ENCODE results near the gene FANCG.

The FANCG gene

DNA sequence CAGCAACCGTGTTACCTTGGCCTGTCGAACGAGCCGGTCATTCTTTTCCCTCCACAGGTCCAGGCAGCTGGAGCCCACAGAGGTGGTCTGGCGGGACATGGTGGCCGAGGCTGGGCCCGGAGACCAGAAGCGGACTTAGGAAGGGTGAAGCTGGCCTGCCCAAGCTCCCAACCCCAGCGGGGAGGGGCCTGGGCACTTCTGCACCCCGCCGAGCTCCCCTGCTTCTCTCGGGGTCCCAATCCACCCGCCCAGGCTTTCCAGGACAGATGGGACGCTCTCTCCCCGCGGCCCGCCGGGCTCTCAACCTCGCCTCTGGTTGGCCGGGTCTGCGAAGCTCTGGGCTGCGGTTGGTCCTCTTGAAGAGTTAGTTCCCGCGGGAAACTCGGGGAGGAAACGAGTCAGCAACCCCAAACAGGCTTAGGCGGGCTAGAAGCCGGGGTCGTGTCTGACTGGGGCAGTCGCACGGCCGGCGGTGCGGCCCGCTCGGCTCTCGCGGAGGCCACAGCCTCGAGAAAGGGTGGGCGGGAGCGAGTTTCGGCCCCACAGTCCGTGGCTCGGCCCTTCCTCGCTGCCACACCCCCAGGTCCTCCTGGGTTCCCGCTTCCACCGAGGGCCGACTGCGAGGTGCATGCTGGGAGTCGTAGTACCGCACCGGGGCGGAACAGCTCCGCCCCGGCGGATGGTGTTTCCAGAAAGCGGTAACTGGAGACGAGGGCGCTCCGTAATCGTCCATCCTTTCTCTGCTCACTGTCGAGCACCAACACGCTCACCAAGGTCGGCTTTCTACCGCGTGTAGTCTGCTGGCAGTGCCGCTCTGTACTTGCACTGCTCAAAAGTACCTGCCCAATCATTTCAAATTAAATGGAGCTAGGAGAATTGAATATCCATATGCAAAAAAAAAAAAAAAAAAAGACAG lies at the start of gene FANCG:
Gene FANCG (minus strand): TSS at position 517 of the 916 bp plus-strand sequence. CDS start 418 bp downstream, at position 99.
- peak; percentile 66 for DNase-seq (ENCODE audit: low read depth)

DNA sequence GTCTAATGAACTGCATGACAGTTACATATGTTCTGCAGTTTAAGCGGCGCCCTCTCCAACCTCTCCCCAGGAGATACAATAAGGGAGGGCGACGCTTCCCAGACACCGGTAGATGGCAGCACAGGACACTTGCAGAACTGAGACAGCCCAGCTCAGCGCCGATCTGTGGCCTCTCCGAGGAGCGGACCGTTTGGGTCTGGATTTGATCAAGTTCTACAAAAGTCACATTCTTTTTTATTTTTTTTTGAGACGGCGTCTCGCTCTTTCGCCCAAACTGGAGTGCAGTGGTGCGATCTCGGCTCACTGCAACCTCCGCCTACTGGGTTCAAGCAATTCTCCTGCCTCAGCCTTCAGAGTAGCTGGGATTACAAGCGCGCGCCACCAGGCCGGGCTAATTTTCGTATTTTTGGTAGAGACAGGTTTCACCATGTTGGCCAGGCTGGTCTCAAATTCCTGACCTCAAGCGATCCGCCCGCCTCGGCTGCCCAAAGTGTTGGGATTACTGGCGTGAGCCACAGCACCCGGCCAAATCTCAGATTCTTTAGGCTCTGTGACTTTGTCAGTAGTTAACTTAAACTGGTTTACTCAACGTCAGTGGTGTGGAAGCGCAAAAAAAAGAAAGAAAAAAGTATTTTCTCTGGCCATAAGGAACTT lies 37.3 kb upstream of the FANCG start:
- DNase-seq (ENCODE audit: low read depth): peak; percentile 85

DNA sequence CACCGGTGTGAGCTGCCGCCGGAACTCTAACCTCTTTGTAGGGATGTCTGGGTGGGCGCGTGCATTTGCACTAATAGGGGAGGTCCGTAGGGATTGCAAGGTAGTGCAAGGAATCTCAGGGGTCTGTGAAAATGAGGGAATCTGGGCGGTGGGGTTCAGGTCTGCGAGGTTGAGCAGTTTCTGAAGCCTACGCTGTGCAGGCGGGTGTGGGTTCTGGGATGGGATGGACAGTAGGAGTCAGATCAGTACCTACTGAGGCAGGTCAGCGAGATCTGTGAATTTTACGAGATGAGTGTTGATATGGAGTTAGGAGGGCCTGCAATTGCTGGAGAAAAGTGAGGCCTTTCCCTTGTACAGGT lies 36.8 kb upstream of the FANCG start:
- DNase-seq (ENCODE audit: low read depth): no peak

DNA sequence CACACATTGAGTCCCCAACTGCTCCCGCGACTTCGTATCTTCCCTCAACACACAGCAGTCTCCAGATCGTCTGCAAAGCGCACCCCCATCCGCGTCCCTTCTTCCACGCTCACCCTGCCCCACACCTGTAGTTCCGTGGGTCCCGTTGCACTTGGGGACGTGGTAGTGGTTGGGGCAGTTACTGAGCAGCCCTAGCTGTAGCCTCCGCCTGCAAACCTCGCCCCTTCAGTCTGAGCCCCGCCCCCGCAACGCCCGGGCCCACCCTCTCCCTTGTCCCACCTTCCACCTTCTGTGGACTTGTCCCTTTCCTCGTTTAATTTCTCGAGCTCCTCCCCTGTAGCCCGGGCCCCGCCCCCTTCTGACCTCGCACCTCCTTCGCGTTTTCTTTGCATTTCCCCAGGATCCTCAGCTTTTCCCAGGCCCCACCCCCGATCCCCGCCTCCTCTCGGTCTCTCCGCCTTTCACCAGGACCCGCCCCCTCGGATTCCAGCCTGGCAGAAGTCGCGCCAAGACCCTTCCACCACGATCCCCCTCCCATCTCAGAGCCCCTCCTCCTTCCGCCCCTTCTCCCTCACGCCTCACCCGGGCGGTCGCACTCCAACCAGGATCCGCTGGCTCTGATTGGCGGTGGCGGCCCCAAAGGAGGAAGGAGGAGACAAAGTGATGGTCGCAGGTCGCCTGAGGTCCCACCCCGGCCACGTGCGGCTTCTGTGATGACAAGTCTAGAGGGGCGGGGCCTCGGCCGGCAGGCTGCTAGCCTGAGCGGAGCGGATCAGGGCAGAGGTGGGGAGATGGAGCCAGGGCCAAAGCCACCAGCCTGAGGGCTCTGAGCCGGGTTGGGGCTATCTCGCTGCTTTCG lies 36.2 kb upstream of the FANCG start, which contains the start of gene ATOSB:
Gene ATOSB (minus strand): TSS at position 183 of the 859 bp plus-strand sequence. CDS start 7,588 bp downstream, outside the sequence.
- DNase-seq (ENCODE audit: low read depth): peak; percentile 84

DNA sequence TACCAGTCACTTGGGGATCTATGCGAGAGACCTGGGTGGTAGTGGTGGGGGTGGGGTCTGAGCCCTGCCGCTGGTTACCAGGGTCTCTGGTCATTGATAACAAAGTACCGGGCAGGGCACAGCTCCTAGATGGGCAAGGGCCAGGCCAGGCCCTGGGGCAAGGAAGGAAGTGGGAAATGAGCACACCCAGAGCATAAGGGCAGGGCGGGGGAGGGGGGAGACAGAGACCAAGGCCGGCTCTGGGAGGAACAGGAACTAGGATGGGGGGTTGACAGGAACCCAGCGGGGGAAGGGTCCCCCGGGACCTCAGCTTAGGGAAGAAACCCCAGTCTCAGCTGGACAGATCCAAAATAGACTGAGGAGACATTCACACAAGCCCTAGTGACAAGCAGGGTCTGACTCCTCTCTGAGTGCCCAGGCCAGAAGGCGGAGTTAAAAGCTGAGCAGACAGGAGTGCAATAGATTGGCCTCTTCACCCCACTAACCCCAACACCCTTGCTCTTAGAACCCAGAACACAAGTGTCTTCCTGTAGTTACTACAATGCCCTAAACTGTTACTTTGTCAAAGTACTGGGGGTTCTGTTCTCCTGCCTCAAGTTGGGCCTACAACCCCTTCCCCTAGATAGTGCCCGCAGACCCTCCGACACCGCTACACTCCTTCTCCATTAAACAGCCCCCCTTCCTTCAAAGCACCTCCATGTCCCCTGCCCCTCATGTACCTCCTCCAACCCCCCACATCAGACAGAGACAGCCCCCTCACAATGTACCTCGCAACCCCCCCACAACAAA lies 35.3 kb upstream of the FANCG start:
- DNase-seq (ENCODE audit: low read depth): no peak

- peak; percentile 49 for DNase-seq (ENCODE audit: low read depth)
Observed at GRCh38 chr9:35114113-35114839, 34.5 kb upstream of the FANCG start.

DNA sequence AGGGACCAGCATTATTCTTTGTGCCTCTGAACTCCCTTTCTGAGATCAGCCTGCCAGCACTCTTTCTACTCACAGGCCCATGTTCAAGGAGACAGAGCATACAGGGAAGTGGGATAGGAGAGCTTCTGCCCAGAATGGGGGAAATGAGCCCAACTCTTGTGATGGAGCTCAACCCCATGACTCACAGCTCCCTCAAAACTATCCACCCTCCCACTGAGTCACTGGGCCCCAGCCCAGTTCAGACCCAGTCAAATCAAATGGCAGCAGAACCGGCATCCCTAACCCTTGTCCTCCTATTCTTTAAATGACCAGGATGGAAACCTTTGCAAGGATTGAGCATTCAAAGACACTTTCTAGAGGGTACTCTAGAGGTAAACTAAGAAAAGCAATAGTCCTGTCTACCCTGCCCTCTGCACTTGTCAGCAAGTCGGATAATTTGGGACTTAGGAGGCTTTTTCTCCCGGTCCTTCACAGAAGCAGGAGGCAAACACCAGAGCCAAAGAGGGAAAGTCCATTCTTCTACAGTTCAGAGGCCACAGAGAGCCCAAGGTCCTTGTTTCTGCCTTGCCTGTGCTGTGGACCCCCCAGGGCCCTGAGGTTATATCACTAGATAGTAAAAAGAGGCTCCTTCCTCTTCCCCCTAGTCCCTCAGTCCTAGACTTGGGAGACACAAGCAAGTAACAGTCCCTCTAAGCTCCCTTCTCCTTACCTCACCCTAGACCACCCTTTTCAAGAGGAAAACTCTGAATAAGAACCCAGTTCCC lies 32.7 kb upstream of the FANCG start:
- no peak for DNase-seq (ENCODE audit: low read depth)

- peak; percentile 94 for DNase-seq (ENCODE audit: low read depth)
Observed at GRCh38 chr9:35111001-35111933, 31.5 kb upstream of the FANCG start.

- no peak for DNase-seq (ENCODE audit: low read depth)
Observed at GRCh38 chr9:35110327-35110761, 30.6 kb upstream of the FANCG start.

GRCh38 chr9:35108946-35109575 lies 29.3 kb upstream of the FANCG start:
- no peak for DNase-seq (ENCODE audit: low read depth)

DNA sequence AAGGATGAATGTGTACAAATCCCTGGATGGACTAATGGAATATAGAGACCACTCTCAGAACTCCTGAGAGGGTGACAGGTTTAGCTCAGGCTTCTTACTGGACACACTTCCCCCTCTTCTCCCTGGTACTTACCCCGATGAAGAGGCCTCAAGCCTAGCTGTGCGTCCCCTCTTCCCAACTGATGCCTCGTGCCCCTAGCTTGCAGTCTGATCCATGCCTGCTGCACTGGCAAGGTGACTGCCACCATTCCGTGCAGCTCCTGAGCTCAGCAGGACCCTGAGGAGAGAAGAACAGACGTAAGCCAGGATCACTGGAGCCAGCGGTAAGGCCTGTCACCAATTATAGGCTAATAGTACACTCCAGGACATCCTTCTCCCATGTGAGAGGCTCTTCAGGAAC lies 28.7 kb upstream of the FANCG start:
- DNase-seq (ENCODE audit: low read depth): no peak

DNA sequence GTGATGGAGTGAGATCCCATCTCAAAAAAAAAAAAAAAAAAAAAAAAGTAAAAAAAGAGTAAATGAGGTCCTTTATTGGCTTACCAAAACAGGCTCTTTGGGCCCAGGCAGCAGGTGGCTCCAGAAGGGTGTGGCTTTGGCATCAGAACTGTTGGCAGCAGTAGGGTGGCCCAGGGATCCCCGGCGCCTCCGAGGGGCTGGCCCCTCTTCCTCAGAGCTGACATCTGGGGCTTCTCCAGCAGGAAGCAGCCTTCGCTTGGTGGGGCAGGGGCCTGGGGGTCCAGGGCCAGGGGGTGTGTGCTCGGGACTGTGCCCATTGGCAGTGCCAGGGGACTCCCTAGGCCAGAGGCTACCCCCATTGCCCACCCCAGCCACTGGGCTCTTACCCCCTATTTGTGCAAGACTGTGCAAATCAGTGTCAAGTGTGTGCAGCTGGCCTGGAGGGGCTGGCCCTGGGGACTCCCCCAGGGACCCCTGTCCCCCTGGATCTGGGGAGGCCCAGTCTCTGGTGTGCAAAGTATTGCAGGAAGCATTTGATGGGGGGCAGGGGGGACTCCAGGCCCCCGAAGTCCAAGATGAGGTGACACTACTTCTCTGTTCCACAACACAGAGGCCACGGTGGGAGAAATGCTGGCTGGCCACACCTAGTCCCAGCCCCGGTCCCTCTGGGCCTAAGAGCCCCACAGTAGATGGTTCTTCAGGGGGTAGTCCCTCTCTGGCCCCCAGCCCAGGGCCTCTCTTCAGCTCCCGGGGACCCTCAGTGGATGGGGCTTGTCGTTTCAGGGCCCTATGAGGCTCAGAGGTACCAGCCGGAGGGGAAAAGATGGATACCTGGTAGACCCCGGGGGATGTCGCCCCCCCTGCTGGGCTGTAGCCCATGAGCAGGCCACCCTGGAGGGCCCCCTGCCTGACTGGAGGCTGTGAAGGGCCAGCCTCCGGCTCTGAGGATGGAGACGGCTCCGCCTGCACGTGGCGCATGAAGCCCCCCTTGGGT lies 27.9 kb upstream of the FANCG start:
- no peak for DNase-seq (ENCODE audit: low read depth)

DNA sequence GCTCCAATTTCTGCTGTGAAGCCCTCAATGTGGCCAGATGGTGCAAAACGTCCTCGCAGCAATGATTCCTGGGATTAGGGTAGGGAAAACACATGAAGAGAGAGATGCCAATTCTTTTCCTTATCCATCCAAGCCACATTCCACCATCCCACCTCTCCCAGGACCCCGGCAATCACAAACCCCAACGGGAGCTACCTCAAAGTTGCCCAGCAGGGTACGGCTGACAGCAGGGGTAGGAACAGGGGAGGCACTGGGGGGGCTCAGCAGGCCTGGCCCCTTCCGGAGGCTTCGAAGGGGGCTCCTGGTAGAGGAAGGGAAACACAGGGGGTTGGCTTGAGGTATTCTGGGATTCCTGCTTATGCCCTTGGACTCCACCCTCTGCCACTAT lies 26.6 kb upstream of the FANCG start:
- DNase-seq (ENCODE audit: low read depth): no peak

- no peak for DNase-seq (ENCODE audit: low read depth)
Observed at GRCh38 chr9:35105571-35106342, 26.0 kb upstream of the FANCG start.

GRCh38 chr9:35105126-35105525 lies 25.4 kb upstream of the FANCG start:
- no peak for DNase-seq (ENCODE audit: low read depth)

DNA sequence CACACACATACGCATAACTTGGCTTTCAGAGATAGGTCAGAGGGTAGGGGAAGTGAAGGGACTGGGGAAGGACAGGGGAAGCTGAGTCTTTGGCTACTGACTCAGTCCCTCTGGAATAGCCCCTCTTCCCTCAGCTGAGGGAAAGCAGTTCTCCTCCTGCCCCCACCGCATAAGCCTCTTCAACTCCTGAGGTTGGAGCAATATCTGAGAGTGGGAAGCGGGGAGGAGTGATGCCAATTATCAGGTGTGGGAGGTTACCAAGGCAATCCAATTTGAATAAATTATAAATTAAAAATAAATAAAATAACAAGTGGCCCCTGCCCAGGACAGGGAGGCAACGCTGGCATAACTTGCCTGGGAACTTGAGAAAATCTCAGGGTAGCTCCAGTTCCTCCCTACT lies 24.8 kb upstream of the FANCG start:
- DNase-seq (ENCODE audit: low read depth): no peak

Measured in stimulated activated CD4-positive, alpha-beta T cell treated with anti-CD3 and anti-CD28 coated beads, Interleukin-2, amount 100 ng/mL, for 4 hours (primary cell).